SH-SY5Y (cell line): Measurements from ENCODE around the gene GHRH.

Source experiments
- GATA2 ChIP-seq: IDR thresholded peaks from 2 replicates; pipeline ENCODE4 v1.6.1; 2011; ENCODE audit warnings: mild to moderate bottlenecking, low read depth, low read length
- GATA3 ChIP-seq: IDR thresholded peaks from 2 replicates; pipeline ENCODE4 v1.6.1; 2011; ENCODE audit warnings: low read depth, mild to moderate bottlenecking, low read length, moderate library complexity

DNA sequence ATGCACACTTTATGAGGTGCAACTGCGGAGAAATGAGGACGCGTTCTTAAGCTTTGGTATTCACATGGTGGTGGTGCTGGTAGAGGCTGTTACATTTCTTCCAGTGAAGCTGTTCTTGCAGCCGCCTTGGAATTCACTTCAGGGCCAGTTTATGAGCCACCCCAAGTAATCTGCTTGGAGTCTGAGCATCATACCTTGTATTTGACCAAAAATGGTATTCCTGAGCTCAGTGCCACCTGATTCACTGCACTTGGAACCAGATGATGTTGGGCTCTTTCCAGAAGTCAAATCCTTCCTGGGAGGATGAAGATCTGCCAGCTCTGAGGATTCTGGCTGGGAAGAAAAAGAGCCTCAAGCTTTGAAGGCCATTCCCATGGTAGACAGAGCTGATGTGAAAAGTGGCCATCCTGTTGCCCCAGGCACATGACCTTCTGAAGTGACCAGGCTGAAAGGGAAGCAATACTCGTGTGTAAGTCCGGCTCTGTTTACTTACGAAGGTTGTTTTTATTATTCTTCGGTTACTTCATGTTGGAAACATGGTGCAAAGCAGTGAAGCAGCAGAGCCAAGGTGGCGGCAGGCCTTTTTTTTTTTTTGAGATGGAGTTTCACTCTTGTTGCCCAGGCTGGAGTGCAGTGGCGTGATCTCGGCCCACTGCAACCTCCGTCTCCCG is 35.6 kb upstream of the GHRH start:
- TF ChIP-seq GATA2 = no peak
- no peak for TF ChIP-seq GATA3
